ENCODE measurements around the gene SSR1.

Gene SSR1

DNA sequence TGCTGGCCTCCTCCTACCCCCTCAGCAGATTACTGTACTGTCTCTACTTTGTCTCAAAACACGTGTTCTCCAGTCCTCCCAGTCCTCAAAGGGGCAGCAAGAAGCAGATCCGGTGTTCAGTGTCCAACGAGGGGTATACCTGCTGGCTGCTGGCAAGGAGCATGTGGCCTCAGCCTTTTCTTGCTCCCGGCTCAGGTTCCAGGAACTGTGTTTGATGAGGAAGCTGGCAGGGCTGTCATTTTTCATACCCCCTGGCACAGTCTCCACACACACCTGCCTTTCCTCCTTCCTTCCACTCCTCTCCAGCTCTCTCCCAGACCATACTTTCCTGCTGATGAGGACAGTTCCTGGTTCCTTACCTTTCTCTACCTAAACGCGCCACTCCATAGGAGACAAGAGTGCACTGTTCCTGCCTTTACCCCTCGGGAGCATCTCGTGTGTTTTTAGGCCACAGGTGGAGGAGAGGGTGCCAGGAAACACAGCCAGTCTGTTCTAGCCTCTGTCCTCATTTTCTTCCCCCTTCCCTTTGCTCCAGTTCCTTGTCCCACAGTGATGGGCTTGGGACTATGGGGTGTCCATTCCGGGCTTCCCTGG, 77.2 kb downstream of the SSR1 start:
- H2BK15ac ChIP-seq (ENCODE audit: low read depth, poor library complexity, severe bottlenecking) = no peak overlapping the region
- no peaks in the 10 kb centered on the region for H3K9me3 ChIP-seq (ENCODE audit: control insufficient read depth, low read length)
- H3K18ac ChIP-seq (ENCODE audit: low read depth in 1 of 2, low read length in 2 of 2) = no peak overlapping the region
- H3K23ac ChIP-seq (ENCODE audit: low read length in 2 of 2) = no peak overlapping the region
- peaks cover 53% of the 10 kb centered on the region for H3K79me1 ChIP-seq (replicated peaks; ENCODE audit: low read length, poor library complexity, severe bottlenecking)
- no peak overlapping the region for H3K4ac ChIP-seq (ENCODE audit: low read depth in 1 of 2, low read length in 2 of 2)
- H2AK5ac ChIP-seq (ENCODE audit: low read length, severe bottlenecking) = no peak overlapping the region
- no peak overlapping the region for H3K14ac ChIP-seq (ENCODE audit: low read length in 2 of 2)
- H2BK12ac ChIP-seq (ENCODE audit: low read length in 2 of 2) = no peak overlapping the region
- no peak for DNase-seq
- no peak overlapping the region for H4K91ac ChIP-seq (ENCODE audit: low read length)
- peaks cover 43 to 71% of the 10 kb centered on the region in 2 experiments for H3K36me3 ChIP-seq (ENCODE audit: control insufficient read depth in 1 of 2, insufficient read depth in 2 of 2, low read depth in 1 of 2, low read length in 2 of 2)
- no peak overlapping the region for H2BK120ac ChIP-seq (ENCODE audit: low read depth, low read length)
- H3K4me2 ChIP-seq (ENCODE audit: low read length, poor library complexity, severe bottlenecking) = no peak overlapping the region
- H2BK5ac ChIP-seq (ENCODE audit: low read depth, low read length, poor library complexity, severe bottlenecking) = no peak overlapping the region
- H3K4me1 ChIP-seq (ENCODE audit: control insufficient read depth, insufficient read depth, low read depth, low read length) = peaks cover 5% of the 10 kb centered on the region
- H4K8ac ChIP-seq (ENCODE audit: low read length) = no peak overlapping the region
- no peak overlapping the region for H3K4me3 ChIP-seq (ENCODE audit: insufficient read depth in 1 of 2, low read depth in 1 of 2, low read length in 2 of 2)
- 100% methylated on average over 8 of the region's 9 CpGs for WGBS
- no peak overlapping the region for H2AFZ ChIP-seq (ENCODE audit: low read depth, low read length)
- H3K27me3 ChIP-seq (ENCODE audit: control insufficient read depth in 1 of 2, insufficient read depth in 1 of 2, low read length in 2 of 2) = no peaks in the 10 kb centered on the region
- H3K27ac ChIP-seq (ENCODE audit: low read length, poor library complexity, severe bottlenecking) = no peak overlapping the region
- H3K9ac ChIP-seq (ENCODE audit: low read length) = no peak overlapping the region

DNA sequence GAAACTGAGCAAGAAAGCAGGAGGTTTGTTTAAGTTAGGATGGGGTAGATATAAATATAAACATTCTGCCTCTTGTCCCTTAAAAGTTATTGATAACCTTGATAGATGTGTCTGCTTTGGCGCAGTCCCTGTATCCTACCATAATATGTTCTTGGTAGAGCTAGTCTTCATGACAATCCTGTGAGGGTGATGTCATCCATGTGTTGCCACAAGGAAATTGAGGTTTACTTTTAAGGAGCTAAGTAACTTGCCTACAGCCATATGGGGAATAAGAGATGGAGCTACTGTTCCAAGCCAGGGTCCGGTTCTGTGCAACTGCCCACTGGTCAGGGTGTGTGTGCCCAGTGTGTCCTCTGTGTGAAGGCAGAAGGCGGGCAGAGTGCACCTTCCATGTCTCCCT, 78.5 kb downstream of the SSR1 start:
- Histone ChIP-seq H2BK120ac (ENCODE audit: low read depth, low read length) (no peak overlapping the region), H2AK5ac (ENCODE audit: low read length, severe bottlenecking) (no peak overlapping the region), H3K18ac (ENCODE audit: low read depth in 1 of 2, low read length in 2 of 2) (no peak overlapping the region), H2BK12ac (ENCODE audit: low read length in 2 of 2) (no peak overlapping the region), H3K27me3 (ENCODE audit: control insufficient read depth in 1 of 2, insufficient read depth in 1 of 2, low read length in 2 of 2) (no peaks in the 10 kb centered on the region), H2AFZ (ENCODE audit: low read depth, low read length) (no peak overlapping the region), H3K4ac (ENCODE audit: low read depth in 1 of 2, low read length in 2 of 2) (no peak overlapping the region), H3K4me3 (ENCODE audit: insufficient read depth in 1 of 2, low read depth in 1 of 2, low read length in 2 of 2) (no peak overlapping the region), H3K27ac (ENCODE audit: low read length, poor library complexity, severe bottlenecking) (no peak overlapping the region), H3K36me3 (ENCODE audit: control insufficient read depth in 1 of 2, insufficient read depth in 2 of 2, low read depth in 1 of 2, low read length in 2 of 2) (peaks cover 48 to 71% of the 10 kb centered on the region in 2 experiments), H3K14ac (ENCODE audit: low read length in 2 of 2) (no peak overlapping the region), H2BK15ac (ENCODE audit: low read depth, poor library complexity, severe bottlenecking) (no peak overlapping the region), H3K4me1 (ENCODE audit: control insufficient read depth, insufficient read depth, low read depth, low read length) (peaks cover 5% of the 10 kb centered on the region), H2BK5ac (ENCODE audit: low read depth, low read length, poor library complexity, severe bottlenecking) (no peak overlapping the region), H4K8ac (ENCODE audit: low read length) (no peak overlapping the region), H3K9ac (ENCODE audit: low read length) (no peak overlapping the region), H3K4me2 (ENCODE audit: low read length, poor library complexity, severe bottlenecking) (no peak overlapping the region), H3K79me1 (replicated peaks; ENCODE audit: low read length, poor library complexity, severe bottlenecking) (peaks cover 57% of the 10 kb centered on the region), H4K91ac (ENCODE audit: low read length) (peak overlapping the region; percentile 27), H3K23ac (ENCODE audit: low read length in 2 of 2) (no peak overlapping the region), H3K9me3 (ENCODE audit: control insufficient read depth, low read length) (no peaks in the 10 kb centered on the region)
- no peak for DNase-seq
- 100% methylated on average over 3 of the region's 3 CpGs for WGBS

GRCh38 chr6:7232351-7232750, 80.6 kb downstream of the SSR1 start:
- Histone ChIP-seq H2AFZ (ENCODE audit: low read depth, low read length) (no peak overlapping the region), H2AK5ac (ENCODE audit: low read length, severe bottlenecking) (no peak overlapping the region), H3K4ac (ENCODE audit: low read depth in 1 of 2, low read length in 2 of 2) (no peak overlapping the region), H3K4me2 (ENCODE audit: low read length, poor library complexity, severe bottlenecking) (no peak overlapping the region), H3K27ac (ENCODE audit: low read length, poor library complexity, severe bottlenecking) (no peak overlapping the region), H2BK120ac (ENCODE audit: low read depth, low read length) (no peak overlapping the region), H3K23ac (ENCODE audit: low read length in 2 of 2) (no peak overlapping the region), H2BK12ac (ENCODE audit: low read length in 2 of 2) (no peak overlapping the region), H3K4me3 (ENCODE audit: insufficient read depth in 1 of 2, low read depth in 1 of 2, low read length in 2 of 2) (no peak overlapping the region), H4K91ac (ENCODE audit: low read length) (no peak overlapping the region), H3K27me3 (ENCODE audit: control insufficient read depth in 1 of 2, insufficient read depth in 1 of 2, low read length in 2 of 2) (no peaks in the 10 kb centered on the region), H3K18ac (ENCODE audit: low read depth in 1 of 2, low read length in 2 of 2) (no peak overlapping the region), H4K8ac (ENCODE audit: low read length) (no peak overlapping the region), H2BK15ac (ENCODE audit: low read depth, poor library complexity, severe bottlenecking) (no peak overlapping the region), H3K4me1 (ENCODE audit: control insufficient read depth, insufficient read depth, low read depth, low read length) (peaks cover 1% of the 10 kb centered on the region), H3K79me1 (replicated peaks; ENCODE audit: low read length, poor library complexity, severe bottlenecking) (peaks cover 55% of the 10 kb centered on the region), H3K36me3 (ENCODE audit: control insufficient read depth in 1 of 2, insufficient read depth in 2 of 2, low read depth in 1 of 2, low read length in 2 of 2) (peaks cover 52 to 85% of the 10 kb centered on the region in 2 experiments), H3K14ac (ENCODE audit: low read length in 2 of 2) (no peak overlapping the region), H3K9me3 (ENCODE audit: control insufficient read depth, low read length) (no peaks in the 10 kb centered on the region), H3K9ac (ENCODE audit: low read length) (no peak overlapping the region), H2BK5ac (ENCODE audit: low read depth, low read length, poor library complexity, severe bottlenecking) (no peak overlapping the region)
- DNase-seq = no peak
- 90% methylated on average over 2 of the region's 2 CpGs for WGBS

DNA sequence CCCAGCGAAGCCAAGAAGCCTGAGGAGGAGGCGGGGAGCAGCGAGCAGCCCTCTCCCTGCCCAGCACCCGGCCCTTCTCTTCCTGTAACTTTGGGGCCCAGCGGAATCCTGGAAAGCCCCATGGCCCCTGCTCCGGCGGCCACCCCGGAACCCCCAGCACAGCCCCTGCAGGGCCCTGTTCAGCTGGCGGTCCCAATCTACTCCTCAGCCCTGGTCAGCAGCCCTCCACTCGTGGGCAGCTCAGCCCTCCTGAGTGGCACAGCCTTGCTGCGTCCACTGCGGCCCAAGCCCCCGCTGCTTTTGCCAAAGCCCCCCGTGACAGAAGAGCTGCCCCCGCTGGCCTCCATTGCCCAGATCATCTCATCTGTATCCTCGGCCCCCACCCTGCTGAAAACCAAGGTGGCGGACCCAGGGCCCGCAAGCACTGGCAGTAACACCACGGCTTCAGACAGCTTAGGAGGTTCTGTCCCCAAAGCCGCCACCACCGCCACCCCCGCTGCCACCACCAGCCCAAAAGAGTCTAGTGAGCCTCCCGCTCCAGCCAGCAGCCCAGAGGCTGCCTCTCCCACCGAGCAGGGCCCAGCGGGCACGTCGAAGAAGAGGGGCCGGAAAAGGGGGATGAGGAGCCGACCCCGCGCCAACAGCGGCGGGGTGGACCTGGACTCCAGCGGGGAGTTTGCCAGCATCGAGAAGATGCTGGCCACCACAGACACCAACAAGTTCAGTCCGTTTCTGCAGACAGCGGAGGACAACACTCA, 81.9 kb downstream of the SSR1 start:
- Histone ChIP-seq H3K14ac (ENCODE audit: low read length in 2 of 2) (no peak overlapping the region), H3K4ac (ENCODE audit: low read depth in 1 of 2, low read length in 2 of 2) (no peak overlapping the region), H3K9me3 (ENCODE audit: control insufficient read depth, low read length) (no peaks in the 10 kb centered on the region), H3K18ac (ENCODE audit: low read depth in 1 of 2, low read length in 2 of 2) (no peak overlapping the region), H2BK12ac (ENCODE audit: low read length in 2 of 2) (peak overlapping the region in 1 of 2 experiments; percentile 30), H3K9ac (ENCODE audit: low read length) (no peak overlapping the region), H3K36me3 (ENCODE audit: control insufficient read depth in 1 of 2, insufficient read depth in 2 of 2, low read depth in 1 of 2, low read length in 2 of 2) (peaks cover 58 to 91% of the 10 kb centered on the region in 2 experiments), H2BK120ac (ENCODE audit: low read depth, low read length) (no peak overlapping the region), H3K23ac (ENCODE audit: low read length in 2 of 2) (no peak overlapping the region), H3K27ac (ENCODE audit: low read length, poor library complexity, severe bottlenecking) (no peak overlapping the region), H3K79me1 (replicated peaks; ENCODE audit: low read length, poor library complexity, severe bottlenecking) (peaks cover 57% of the 10 kb centered on the region), H3K4me1 (ENCODE audit: control insufficient read depth, insufficient read depth, low read depth, low read length) (peaks cover 1% of the 10 kb centered on the region), H2AFZ (ENCODE audit: low read depth, low read length) (no peak overlapping the region), H2AK5ac (ENCODE audit: low read length, severe bottlenecking) (no peak overlapping the region), H4K8ac (ENCODE audit: low read length) (no peak overlapping the region), H3K27me3 (ENCODE audit: control insufficient read depth in 1 of 2, insufficient read depth in 1 of 2, low read length in 2 of 2) (no peaks in the 10 kb centered on the region), H3K4me2 (ENCODE audit: low read length, poor library complexity, severe bottlenecking) (no peak overlapping the region), H3K4me3 (ENCODE audit: insufficient read depth in 1 of 2, low read depth in 1 of 2, low read length in 2 of 2) (no peak overlapping the region), H2BK15ac (ENCODE audit: low read depth, poor library complexity, severe bottlenecking) (peak overlapping the region; percentile 12), H2BK5ac (ENCODE audit: low read depth, low read length, poor library complexity, severe bottlenecking) (no peak overlapping the region), H4K91ac (ENCODE audit: low read length) (no peak overlapping the region)
- 97% methylated on average over 35 of the region's 37 CpGs for WGBS
- DNase-seq = no peak

Measured in mesenchymal stem cell (in vitro differentiated cells and primary cell).